Mucosa of descending colon (tissue), 3 donors: ENCODE measurements around the gene MISP. TPM values are rescaled to one million over a fixed set of nuclear protein-coding genes. Genes with fewer than 3 reads are reported as not detected.
A peak's percentile ranks its signal among the peaks of the same experiment; 100 is the strongest.

Experiments
- ATAC-seq: fragments of 200-7000 bp; cut with Tn5 transposase; one replicate; pipeline ENCODE4 v1.9.1; 2020; ENCODE audit warnings: mild to moderate bottlenecking, moderate library complexity
- DNase-seq, 3 donors: peaks; one replicate each; pipeline ENCODE4 v3.0.0-alpha.2; 2020
- H3K36me3 ChIP-seq: fragments of 200-600 bp; one replicate; pipeline ENCODE4 v1.8.0; 2021; ENCODE audit warnings: low read depth, mild to moderate bottlenecking
- H3K4me1 ChIP-seq: fragments of 200-600 bp; one replicate; pipeline ENCODE4 v1.8.0; 2021; ENCODE audit warnings: low read depth, mild to moderate bottlenecking
- H3K4me3 ChIP-seq: fragments of 200-600 bp; one replicate; pipeline ENCODE4 v1.8.0; 2021; ENCODE audit warnings: mild to moderate bottlenecking
- H3K9me3 ChIP-seq: fragments of 200-600 bp; one replicate; pipeline ENCODE4 v1.8.0; 2021; ENCODE audit warnings: mild to moderate bottlenecking
- intact Hi-C, 2 donors: fragments of 100-400 bp; cut with DNase I in 1 of 2; cut with micrococcal nuclease in 1 of 2; formaldehyde crosslinking; loops; one replicate each; pipeline versions ENCODE4 v1.11.0 to v1.11.1; 2022; cut with DNase I, micrococcal nuclease
- microRNA-seq: library from miRNA; unstranded; fragments of <30 nt; microRNA quantifications from one replicate; pipeline ENCODE4, GENCODE V29; 2019
- total RNA-seq, 3 donors: library from RNA; stranded (reverse); fragmentation: NEBNext Ultra II Directional in 2 of 3; extraction: Animal tissue kit (Norgen Biotek cat#: 25700) in 2 of 3; gene quantifications; one replicate each; pipeline versions ENCODE4 v1.2.1 to v1.2.4, GENCODE V29; 2021 to 2023
- TF ChIP-seq, protein P1 (sequence below): fragments of 200-600 bp; IDR thresholded peaks from one replicate; pipeline ENCODE4 v1.8.0; 2022; ENCODE audit warnings: antibody characterized with exemption, mild to moderate bottlenecking
- donor health status: DM: no; HTN: no; CAD: no; lungs with moderate emphysema.
- donor health status: DM: no; HTN: no; CAD: no.
- donor health status: DM: no; HTN: yes; CAD: no.

The MISP gene
- total RNA-seq, 3 donors from 2014 or later = 184 to 443 (median 361) TPM

DNA sequence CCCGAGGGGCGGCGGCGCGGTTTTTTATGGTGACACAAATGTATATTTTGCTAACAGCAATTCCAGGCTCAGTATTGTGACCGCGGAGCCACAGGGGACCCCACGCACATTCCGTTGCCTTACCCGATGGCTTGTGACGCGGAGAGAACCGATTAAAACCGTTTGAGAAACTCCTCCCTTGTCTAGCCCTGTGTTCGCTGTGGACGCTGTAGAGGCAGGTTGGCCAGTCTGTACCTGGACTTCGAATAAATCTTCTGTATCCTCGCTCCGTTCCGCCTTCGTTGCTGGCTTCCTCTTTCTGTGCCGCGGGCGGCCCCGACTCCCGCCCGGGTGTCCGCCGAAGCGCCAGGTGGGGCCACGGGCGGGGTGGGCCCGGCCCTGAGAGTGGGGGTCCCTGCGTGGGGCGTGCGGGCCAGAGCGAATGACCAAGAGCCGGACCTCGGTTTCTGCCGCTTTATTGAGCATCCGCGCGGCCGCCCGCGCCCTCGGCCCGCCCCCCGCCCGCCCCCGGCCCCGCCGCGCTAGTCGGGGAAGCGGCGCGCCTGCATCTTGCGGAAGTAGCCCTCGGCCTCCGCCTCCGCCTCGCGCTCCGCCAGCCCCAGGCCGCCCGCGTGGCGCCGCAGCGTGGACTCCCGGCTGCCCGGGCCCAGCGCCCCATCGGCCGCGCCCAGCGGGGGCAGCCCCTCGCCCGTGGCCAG, 61.3 kb downstream of the MISP start:
- peaks cover 33% of the 10 kb centered on the region for H3K36me3 ChIP-seq
- no peak for ATAC-seq

DNA sequence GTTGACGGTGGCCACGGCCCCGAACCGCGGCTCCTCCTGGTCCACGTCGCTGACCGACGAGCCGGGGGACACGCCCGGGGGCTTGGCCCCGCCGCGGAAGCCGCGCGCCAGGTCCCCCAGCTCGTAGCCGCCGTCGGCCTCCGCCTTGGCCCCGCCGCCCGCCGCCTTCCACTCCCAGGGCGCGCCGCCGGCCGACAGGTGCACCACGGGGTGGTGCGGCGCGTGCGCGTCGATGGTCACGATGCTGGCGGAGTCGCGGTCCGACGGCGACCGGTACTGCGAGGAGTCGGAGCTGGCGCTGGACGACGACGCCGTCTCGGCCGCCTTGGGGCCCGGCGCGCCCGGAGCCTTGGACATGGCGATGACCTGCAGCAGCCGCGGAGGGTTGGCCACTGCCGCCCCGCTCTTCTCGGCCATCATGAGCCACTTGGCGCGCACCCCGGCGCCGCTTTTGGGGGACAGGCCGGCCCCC, 61.9 kb downstream of the MISP start:
- no peak for ATAC-seq
- Histone ChIP-seq H3K36me3 (peaks cover 27% of the 10 kb centered on the region), H3K4me1 (no peaks in the 10 kb centered on the region), H3K9me3 (no peaks in the 10 kb centered on the region), H3K4me3 (no peak overlapping the region)
- TF ChIP-seq, protein P1, sequence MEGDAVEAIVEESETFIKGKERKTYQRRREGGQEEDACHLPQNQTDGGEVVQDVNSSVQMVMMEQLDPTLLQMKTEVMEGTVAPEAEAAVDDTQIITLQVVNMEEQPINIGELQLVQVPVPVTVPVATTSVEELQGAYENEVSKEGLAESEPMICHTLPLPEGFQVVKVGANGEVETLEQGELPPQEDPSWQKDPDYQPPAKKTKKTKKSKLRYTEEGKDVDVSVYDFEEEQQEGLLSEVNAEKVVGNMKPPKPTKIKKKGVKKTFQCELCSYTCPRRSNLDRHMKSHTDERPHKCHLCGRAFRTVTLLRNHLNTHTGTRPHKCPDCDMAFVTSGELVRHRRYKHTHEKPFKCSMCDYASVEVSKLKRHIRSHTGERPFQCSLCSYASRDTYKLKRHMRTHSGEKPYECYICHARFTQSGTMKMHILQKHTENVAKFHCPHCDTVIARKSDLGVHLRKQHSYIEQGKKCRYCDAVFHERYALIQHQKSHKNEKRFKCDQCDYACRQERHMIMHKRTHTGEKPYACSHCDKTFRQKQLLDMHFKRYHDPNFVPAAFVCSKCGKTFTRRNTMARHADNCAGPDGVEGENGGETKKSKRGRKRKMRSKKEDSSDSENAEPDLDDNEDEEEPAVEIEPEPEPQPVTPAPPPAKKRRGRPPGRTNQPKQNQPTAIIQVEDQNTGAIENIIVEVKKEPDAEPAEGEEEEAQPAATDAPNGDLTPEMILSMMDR = no peak
- intact Hi-C loops = no loop called here
- DNase-seq = no peak

More for the DNA sequence above, 61.3 kb downstream of the MISP start:
- no peak for DNase-seq
- intact Hi-C loops = no loop called here
- Histone ChIP-seq H3K4me3 (no peak overlapping the region), H3K9me3 (no peaks in the 10 kb centered on the region), H3K4me1 (no peaks in the 10 kb centered on the region)
- TF ChIP-seq, protein P1 = no peak

DNA sequence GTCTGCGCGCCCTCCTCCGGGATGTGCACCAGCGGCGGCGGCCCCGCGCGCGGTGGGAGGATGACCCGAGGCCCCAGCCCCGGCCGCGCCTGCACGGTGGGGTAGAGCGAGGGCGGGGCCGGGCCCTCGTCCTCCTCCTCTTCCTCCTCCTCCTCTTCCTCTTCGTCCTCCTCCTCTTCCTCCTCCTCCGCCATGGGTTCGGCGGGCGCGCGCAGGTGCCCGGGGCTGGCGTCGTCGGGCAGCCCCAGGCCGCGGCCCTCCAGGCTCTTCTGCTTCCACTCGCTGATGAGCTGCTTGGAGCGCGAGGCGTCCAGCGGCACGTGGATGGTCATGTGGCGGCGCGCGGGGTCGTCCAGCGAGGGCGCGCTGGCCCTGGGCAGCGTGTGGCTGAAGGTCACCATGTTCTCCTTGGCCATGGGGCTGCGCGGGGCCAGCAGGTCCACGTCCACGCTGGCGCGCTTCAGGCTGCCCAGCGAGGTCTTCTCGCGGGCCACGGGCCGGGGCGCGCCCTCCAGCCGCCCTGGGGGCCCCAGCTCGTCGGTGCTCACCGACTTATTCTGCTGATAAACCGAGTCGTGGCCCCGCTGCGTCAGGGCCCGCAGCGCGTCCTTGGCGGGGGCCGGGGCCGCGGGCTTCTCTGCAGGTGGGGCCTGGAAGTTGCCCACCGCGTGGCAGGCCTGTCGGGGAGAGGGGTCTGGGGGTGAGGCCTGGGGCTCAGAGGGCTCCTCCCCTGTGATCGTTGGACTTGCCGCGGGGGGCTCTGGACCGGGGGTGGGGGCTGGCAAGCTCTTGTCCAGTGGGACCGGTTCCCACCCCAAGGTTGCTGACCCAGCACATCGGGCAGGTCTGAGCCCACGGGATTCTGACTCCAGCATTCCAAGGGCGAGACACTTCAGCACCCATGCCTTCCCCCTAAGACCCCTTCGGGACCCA, 62.6 kb downstream of the MISP start:
- H3K4me3 ChIP-seq = no peak overlapping the region
- TF ChIP-seq, protein P1 = no peak
- no peak for DNase-seq
- intact Hi-C loops = no loop called here
- no peaks in the 10 kb centered on the region for H3K9me3 ChIP-seq
- peaks cover 20% of the 10 kb centered on the region for H3K36me3 ChIP-seq
- H3K4me1 ChIP-seq = no peaks in the 10 kb centered on the region
- peak; percentile 24 for ATAC-seq

Small RNAs within 50 kb of the gene (microRNA-seq; reads per million reads assigned to microRNA genes)
- gene MIR3187 (3.3 reads per million, percentile 15 among the genes with 10 or more reads in this experiment), gene MIR4745 (0.93 reads per million)

Other genes with a start within 250 kb of the MISP start
- 10 to 100 TPM; 15.5 to 20.6 (median 16.0) TPM for gene TPGS1, start 243.6 kb upstream of the MISP start, total RNA-seq
- 10 to 100 TPM; 64.6 to 78.0 (median 71.2) TPM for gene CDC34, start 219.4 kb upstream of the MISP start, total RNA-seq
- gene GZMM, start 207.1 kb upstream of the MISP start, total RNA-seq = 1 to 10 TPM in 2 of 3 donors, under 1 TPM in 1; 0.76 to 1.4 (median 1.4) TPM
- gene BSG, start 178.5 kb upstream of the MISP start, total RNA-seq = 1,000 to 10,000 TPM in 1 of 3 donors, 100 to 1,000 TPM in 2; 695 to 1,536 (median 896) TPM
- gene HCN2, start 161.2 kb upstream of the MISP start, total RNA-seq = under 1 TPM; 0.12 to 0.89 (median 0.17) TPM
- 10 to 100 TPM; 48.3 to 61.1 (median 51.1) TPM for gene POLRMT, start 117.6 kb upstream of the MISP start, total RNA-seq
- gene FGF22, start 111.2 kb upstream of the MISP start, total RNA-seq = under 1 TPM in 2 of 3 donors, not detected in 1; 0.23 to 0.82 TPM
- 10 to 100 TPM; 47.5 to 69.1 (median 62.0) TPM for gene RNF126, start 87.9 kb upstream of the MISP start, total RNA-seq
- gene FSTL3, start 74.7 kb upstream of the MISP start, total RNA-seq = 10 to 100 TPM in 2 of 3 donors, 1 to 10 TPM in 1; 2.6 to 25.0 (median 12.8) TPM
- gene PRSS57, start 55.7 kb upstream of the MISP start, total RNA-seq = not detected
- 10 to 100 TPM in 2 of 3 donors, 1 to 10 TPM in 1; 8.1 to 58.4 (median 13.0) TPM for gene PALM, start 42.2 kb upstream of the MISP start, total RNA-seq
- gene PTBP1, start 46.3 kb downstream of the MISP start, total RNA-seq = 100 to 1,000 TPM; 204 to 305 (median 281) TPM
- gene PLPPR3, start 70.8 kb downstream of the MISP start, total RNA-seq = under 1 TPM in 1 of 3 donors, not detected in 2; 0.19 TPM
- gene AZU1, start 76.7 kb downstream of the MISP start, total RNA-seq = under 1 TPM in 1 of 3 donors, not detected in 2; 0.25 TPM
- not detected for gene PRTN3, start 89.9 kb downstream of the MISP start, total RNA-seq
- gene ELANE, start 101.2 kb downstream of the MISP start, total RNA-seq = 1 to 10 TPM in 1 of 3 donors, under 1 TPM in 2; 0.43 to 1.2 (median 0.77) TPM
- 100 to 1,000 TPM in 2 of 3 donors, 10 to 100 TPM in 1; 43.1 to 209 (median 110) TPM for gene CFD, start 108.6 kb downstream of the MISP start, total RNA-seq
- gene MED16, start 142.1 kb downstream of the MISP start, total RNA-seq = 10 to 100 TPM; 53.4 to 77.4 (median 61.4) TPM
- gene RNU6-9, start 142.4 kb downstream of the MISP start, total RNA-seq = not detected
- gene R3HDM4, start 162.1 kb downstream of the MISP start, total RNA-seq = 10 to 100 TPM; 52.6 to 62.6 (median 54.8) TPM
- gene KISS1R, start 166.2 kb downstream of the MISP start, total RNA-seq = not detected
- 10 to 100 TPM; 10.1 to 16.0 (median 14.5) TPM for gene ARID3A, start 174.9 kb downstream of the MISP start, total RNA-seq
- gene WDR18, start 233.2 kb downstream of the MISP start, total RNA-seq = 10 to 100 TPM; 23.8 to 42.0 (median 33.0) TPM
- gene GRIN3B, start 249.3 kb downstream of the MISP start, total RNA-seq = not detected